Heart left ventricle (tissue), 16 donors: ENCODE measurements around the gene ACTL7B. TPM values are rescaled to one million over a fixed set of nuclear protein-coding genes. Genes with fewer than 3 reads are reported as not detected.

ENCODE experiments used
- ATAC-seq, 4 donors: fragments of 200-7000 bp; cut with Tn5 transposase; one replicate each; pipeline ENCODE4 v1.9.1; 2020 to 2022; ENCODE audit warnings: moderate library complexity in 4 of 4, mild to moderate bottlenecking in 3 of 4, moderate number of reproducible peaks in 1 of 4
- DNase-seq, 5 donors: peaks; one replicate each; pipeline ENCODE4 v3.0.0-alpha.2; 2020
- H3K27ac ChIP-seq, 12 donors: fragments of 200-600 bp; sonication (generic) in 4 of 12; one replicate each; pipeline versions ENCODE4 v1.5.0 to v1.8.0; 2016 to 2022; ENCODE audit warnings: mild to moderate bottlenecking in 2 of 12
- H3K27me3 ChIP-seq, 9 donors: fragments of 200-600 bp; sonication (generic) in 2 of 9; one replicate each; pipeline versions ENCODE4 v1.5.1 to v1.8.0; 2016 to 2022; ENCODE audit warnings: mild to moderate bottlenecking in 3 of 9
- H3K36me3 ChIP-seq, 9 donors: fragments of 200-600 bp; sonication (generic) in 2 of 9; one replicate each; pipeline versions ENCODE4 v1.5.0 to v1.8.0; 2018 to 2022; ENCODE audit warnings: mild to moderate bottlenecking in 2 of 9
- H3K4me1 ChIP-seq, 12 donors: fragments of 200-600 bp; sonication (generic) in 4 of 12; one replicate each; pipeline versions ENCODE4 v1.5.0 to v1.8.0; 2016 to 2022; ENCODE audit warnings: mild to moderate bottlenecking in 3 of 12
- H3K4me3 ChIP-seq, 12 donors: fragments of 200-600 bp; sonication (generic) in 4 of 12; one replicate each; pipeline versions ENCODE4 v1.5.0 to v1.8.0; 2017 to 2022; ENCODE audit warnings: mild to moderate bottlenecking in 9 of 12, moderate library complexity in 4 of 12
- H3K9me3 ChIP-seq, 12 donors: fragments of 200-600 bp; sonication (generic) in 4 of 12; one replicate each; pipeline versions ENCODE4 v1.5.0 to v1.8.0; 2016 to 2022; ENCODE audit warnings: mild to moderate bottlenecking in 1 of 12
- CTCF ChIP-seq, 12 donors: fragments of 200-600 bp; sonication (generic) in 4 of 12; IDR thresholded peaks; one replicate each; pipeline versions ENCODE4 v1.5.0 to v1.8.0; 2018 to 2022; ENCODE audit warnings: antibody characterized with exemption in 12 of 12, mild to moderate bottlenecking in 5 of 12
- POLR2A ChIP-seq, 2 donors: fragments of 450-650 bp; IDR thresholded peaks; one replicate each; pipeline ENCODE4 v1.6.1; 2017; ENCODE audit warnings: antibody characterized with exemption in 2 of 2, mild to moderate bottlenecking in 2 of 2, moderate library complexity in 2 of 2
- WGBS, 4 donors: extraction: QIAGEN DNeasy Blood & Tissue Kit in 2 of 4; methylation state at CpG; one replicate each; pipeline versions ENCODE4 v1.1.5 to v1.1.7; 2013 to 2018; 5-methylcytosine and 5-hydroxymethylcytosine counted together
- intact Hi-C, 10 donors: fragments of 100-400 bp; cut with DNase I; formaldehyde crosslinking; loops; one replicate each; pipeline versions ENCODE4 v1.11.1 to v1.14.2; 2022
- polyA plus RNA-seq, 2 donors: library from polyadenylated mRNA; stranded (reverse); fragments of 200-250 nt; gene quantifications; one replicate each; pipeline ENCODE4 v1.2.3, GENCODE V29; 2013
- total RNA-seq, 9 donors: library from RNA; depleted of rRNA in 2 of 9; stranded (reverse); fragments of >200 nt in 2 of 9; fragmentation: NEBNext Ultra II Directional in 3 of 9; extraction: Animal tissue kit (Norgen Biotek cat#: 25700) in 3 of 9; gene quantifications; one replicate each; pipeline versions ENCODE4 v1.1.0 to v1.2.4, GENCODE V29; 2016 to 2023
- donor health status: ischemic (EF 13 %, LVEDD 7.1; RV severe dilation, severe dysfunction).
- donor health status: healthy with polysubstance abuse.
- donor health status: DM: no; HTN: yes; CAD: no.
- donor health status: DM: no; HTN: no; CAD: no.
- donor health status: ischemic (EF 25% LVEDD 6.9; RV normal size, moderate dysfunction).
- donor health status: ischemic (EF 25% LVEDD 5.7; RV mildly dilated, moderate dysfunction).
- donor health status: healthy.
- donor health status: DM: yes; HTN: yes; CAD: no.
- donor health status: ischemic (EF 35%, LVEDD 5.7; RV mildly dilated, moderate dysfunction).
- donor health status: nonischemic (EF 11% LVEDD 7.7; RV severe dilation, severe dysfunction).
- donor health status: DM: yes; HTN: yes; CAD: no.
- donor health status: PGD.
- donor health status: ischemic (EF 29% LVEDD 5.4; RV normal size, mild dysfunction).
- donor health status: nonischemic (EF 23%, LVEDD 6.1; RV moderate dilation, normal function).

Gene ACTL7B
- total and polyA plus RNA-seq, 11 donors, result not detected

- 87 to 93% (median 92%) methylated on average over 3 of the region's 3 CpGs for WGBS, 4 donors
- DNase-seq (no peak), ATAC-seq (no peak)
- Histone ChIP-seq H3K4me1 (peaks cover 0 to 6% (median 0%) of the 10 kb centered on the region in 12 donors), H3K4me3 (no peak overlapping the region), H3K27ac (no peak overlapping the region), H3K27me3 (no peaks in the 10 kb centered on the region), H3K9me3 (no peaks in the 10 kb centered on the region), H3K36me3 (peaks cover 0 to 19% (median 7%) of the 10 kb centered on the region in 9 donors)
- no peak for TF ChIP-seq POLR2A (IDR thresholded peaks at IDR 0.05)
- TF ChIP-seq CTCF (IDR thresholded peaks at IDR 0.05), result no peak
- intact Hi-C loops, result no loop called here
Measured at GRCh38 chr9:108863891-108864290, 8.1 kb upstream of the ACTL7B start.

GRCh38 chr9:108861997-108862396, 6.2 kb upstream of the ACTL7B start, which contains the start of gene ACTL7A:
Gene ACTL7A, plus strand, starts transcription at chr9:108862266. Its CDS starts 57 bp downstream, at chr9:108862323.
- 94 to 96% (median 96%) methylated on average over 3 of the region's 3 CpGs for WGBS, 4 donors
- ATAC-seq (no peak), DNase-seq (no peak)
- H3K27ac ChIP-seq, result no peak within 1 kb of the TSS
- no peaks in the 10 kb centered on the region for H3K27me3 ChIP-seq
- no peak within 1 kb of the TSS for H3K4me3 ChIP-seq
- peaks cover 0 to 6% (median 0%) of the 10 kb centered on the region in 12 donors for H3K4me1 ChIP-seq
- TF ChIP-seq CTCF (IDR thresholded peaks at IDR 0.05) (no peak), POLR2A (IDR thresholded peaks at IDR 0.05) (no peak)
- intact Hi-C loops, result no loop called here
- no peaks in the 10 kb centered on the region for H3K9me3 ChIP-seq
- peaks cover 0 to under 1% (median 0%) of the 10 kb centered on the region in 9 donors for H3K36me3 ChIP-seq

- Histone ChIP-seq H3K9me3 (no peaks in the 10 kb centered on the region), H3K4me1 (peaks cover 0 to 6% (median 0%) of the 10 kb centered on the region in 12 donors), H3K27me3 (no peaks in the 10 kb centered on the region), H3K27ac (no peak overlapping the region), H3K4me3 (no peak overlapping the region), H3K36me3 (no peaks in the 10 kb centered on the region)
- DNase-seq, result no peak
- intact Hi-C loops, result no loop called here
- no peak for ATAC-seq
- 68 to 98% (median 81%) methylated on average over 7 of the region's 7 CpGs for WGBS, 4 donors
- TF ChIP-seq CTCF (IDR thresholded peaks at IDR 0.05), result no peak
- no peak for TF ChIP-seq POLR2A (IDR thresholded peaks at IDR 0.05)
Measured at GRCh38 chr9:108861464-108861863, 5.7 kb upstream of the ACTL7B start.

GRCh38 chr9:108860764-108861163, 5.0 kb upstream of the ACTL7B start:
- H3K9me3 ChIP-seq, result no peaks in the 10 kb centered on the region
- 83 to 96% (median 95%) methylated on average over 1 to 2 of the region's 2 CpGs for WGBS, 4 donors
- no peaks in the 10 kb centered on the region for H3K36me3 ChIP-seq
- TF ChIP-seq POLR2A (IDR thresholded peaks at IDR 0.05) (no peak), CTCF (IDR thresholded peaks at IDR 0.05) (no peak)
- H3K4me1 ChIP-seq, result peaks cover 0 to 1% (median 0%) of the 10 kb centered on the region in 12 donors
- no peaks in the 10 kb centered on the region for H3K27me3 ChIP-seq
- intact Hi-C loops, result no loop called here
- DNase-seq, result no peak
- H3K27ac ChIP-seq, result no peak overlapping the region
- ATAC-seq, result no peak
- no peak overlapping the region for H3K4me3 ChIP-seq
